A549 treated with CpdA at 1 μM for 4 hours (cell line): Measurements from ENCODE around the gene FGB. TPM values are rescaled to one million over a fixed set of nuclear protein-coding genes. Genes with fewer than 3 reads are reported as not detected.

Experiments
- total RNA-seq: library from RNA; stranded (reverse); fragments of 200-300 nt; extraction: Qiagen RNA extraction; gene quantifications from 5 replicates; pipeline ENCODE4 v1.2.3, GENCODE V29; 2022; ENCODE audit warnings: low read depth

The FGB gene
- total RNA-seq: 9.7 to 19.2 TPM (median 11.3 TPM) in 5 replicates

DNA sequence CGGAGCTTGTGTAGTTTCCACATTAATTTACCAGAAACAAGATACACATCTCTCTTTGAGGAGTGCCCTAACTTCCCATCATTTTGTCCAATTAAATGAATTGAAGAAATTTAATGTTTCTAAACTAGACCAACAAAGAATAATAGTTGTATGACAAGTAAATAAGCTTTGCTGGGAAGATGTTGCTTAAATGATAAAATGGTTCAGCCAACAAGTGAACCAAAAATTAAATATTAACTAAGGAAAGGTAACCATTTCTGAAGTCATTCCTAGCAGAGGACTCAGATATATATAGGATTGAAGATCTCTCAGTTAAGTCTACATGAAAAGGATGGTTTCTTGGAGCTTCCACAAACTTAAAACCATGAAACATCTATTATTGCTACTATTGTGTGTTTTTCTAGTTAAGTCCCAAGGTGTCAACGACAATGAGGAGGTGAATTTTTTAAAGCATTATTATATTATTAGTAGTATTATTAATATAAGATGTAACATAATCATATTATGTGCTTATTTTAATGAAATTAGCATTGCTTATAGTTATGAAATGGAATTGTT is at the start of gene FGB:
Gene FGB, plus strand, starts transcription at position 315 of the 558 bp plus-strand sequence. Its CDS starts 8 bp downstream, at position 323.

GRCh38 chr4:154549894-154550790 is 12.7 kb upstream of the FGB start, which contains the start of gene PLRG1:
PLRG1 (minus strand) TSS chr4:154550400; CDS start chr4:154550308, 92 bp downstream.

DNA sequence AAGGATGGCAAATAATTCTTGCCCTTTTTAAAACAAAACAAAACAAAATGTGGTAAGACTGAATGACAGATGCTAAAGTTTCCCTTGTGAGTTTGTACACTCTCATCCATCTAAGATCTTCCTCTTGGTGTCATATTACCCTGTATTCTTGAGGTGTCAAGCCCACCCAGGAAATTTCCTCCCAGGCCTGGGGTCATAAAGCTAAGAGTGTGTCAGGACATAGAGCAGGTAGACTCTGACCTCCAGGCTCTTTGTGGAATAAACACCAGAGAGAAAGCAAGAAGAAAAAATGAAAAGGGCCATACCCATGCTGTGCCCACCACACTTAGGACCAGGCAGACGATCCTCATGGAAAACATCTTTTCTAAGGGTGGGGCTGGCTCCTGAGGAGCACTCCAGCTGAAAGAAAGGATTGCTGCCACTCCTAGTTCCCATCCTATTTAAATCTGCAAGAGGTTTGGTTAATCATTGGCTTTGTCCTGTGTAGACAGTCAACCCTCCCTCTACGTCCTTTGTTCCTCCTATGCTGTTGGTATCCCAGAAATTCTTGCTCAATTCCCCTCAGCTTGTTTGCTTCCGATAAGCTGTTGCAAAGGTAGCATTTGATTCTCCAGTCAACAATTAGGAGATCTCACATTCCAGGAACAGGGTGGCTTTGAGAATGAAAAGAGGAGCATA is 27.7 kb downstream of the FGB start, which contains the start of gene FGA:
Gene FGA, minus strand, starts transcription at position 414 of the 678 bp plus-strand sequence. Its CDS starts 55 bp downstream, at position 359.

GRCh38 chr4:154612472-154613414 is 49.9 kb downstream of the FGB start, which contains the start of gene FGG:
FGG (minus strand) TSS chr4:154612656; CDS start chr4:154612609, 47 bp downstream.

Other genes with a start within 250 kb of the FGB start
- gene DCHS2, start 71.2 kb upstream of the FGB start, total RNA-seq: 0.11 TPM in 1 of 5 replicates, not detected in the others
- 56.7 to 62.1 TPM (median 59.6 TPM) in 5 replicates for gene PLRG1, start 12.6 kb upstream of the FGB start, total RNA-seq
- 5.8 to 8.7 TPM (median 6.3 TPM) in 5 replicates for gene FGA, start 27.7 kb downstream of the FGB start, total RNA-seq
- 4.2 to 7.9 TPM (median 4.8 TPM) in 5 replicates for gene FGG, start 49.6 kb downstream of the FGB start, total RNA-seq
- gene LRAT, start 181.0 kb downstream of the FGB start, total RNA-seq: not detected in 5 replicates
- not detected in 5 replicates for gene RBM46, start 218.3 kb downstream of the FGB start, total RNA-seq